NCI-H1436 (cell line): ENCODE measurements around the gene CYYR1.

ENCODE experiments used
- DNase-seq: peaks from one replicate; lab custom pipeline; 2025; lab: John Stamatoyannopoulos, UW

The CYYR1 gene

DNA sequence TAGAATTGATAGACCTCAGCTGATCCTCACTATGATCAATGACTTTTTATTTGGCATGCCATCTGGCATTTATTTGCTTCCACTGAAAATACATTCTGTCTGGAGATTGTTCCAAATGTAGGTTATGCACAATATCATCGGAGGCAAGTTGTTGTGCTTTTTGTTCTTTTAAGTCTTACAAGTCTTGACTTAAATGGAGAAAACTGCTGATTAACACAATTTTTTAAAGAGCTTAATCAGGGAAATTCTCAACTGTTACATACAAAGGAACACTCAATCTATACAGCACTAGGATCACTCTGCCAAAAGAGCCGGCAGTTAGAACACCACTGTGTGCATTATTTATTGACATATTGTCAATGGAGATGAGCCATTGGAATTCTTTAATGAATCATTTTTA, 19.2 kb downstream of the CYYR1 start:
- DNase-seq = no peak

- DNase-seq = no peak
Measured at GRCh38 chr21:26550326-26550725, 22.8 kb downstream of the CYYR1 start.

DNA sequence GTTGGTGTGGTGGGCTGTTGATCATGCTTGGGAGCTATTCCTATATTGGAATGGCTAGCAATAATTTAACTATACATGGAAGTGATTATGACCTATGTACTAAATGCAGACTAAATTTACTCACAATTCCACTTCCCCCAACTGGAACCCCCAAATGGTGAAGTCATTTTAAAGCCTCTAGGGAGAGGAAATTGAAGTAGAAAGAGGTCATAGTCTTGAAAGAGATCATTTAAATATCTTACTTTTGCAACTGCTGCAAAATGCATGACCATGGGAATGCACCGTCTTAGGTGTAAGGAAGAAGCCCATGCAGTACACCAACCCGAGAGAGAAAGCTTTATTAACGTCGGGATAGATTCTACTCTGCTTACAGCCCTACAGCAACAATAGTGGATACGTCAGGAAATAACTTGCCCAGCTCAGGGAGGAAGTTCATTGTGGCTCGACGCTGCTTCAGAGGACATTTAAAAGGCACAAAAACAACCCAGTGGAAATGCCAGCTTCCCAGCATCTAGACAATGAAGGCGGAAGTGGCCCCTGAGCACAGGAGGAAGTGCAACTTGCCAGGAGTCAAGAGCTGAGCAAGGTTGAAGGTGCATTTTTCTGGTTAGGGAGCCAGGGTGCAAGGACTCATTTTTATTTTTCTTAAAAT, 26.5 kb downstream of the CYYR1 start:
- DNase-seq = no peak

GRCh38 chr21:26544201-26544775, 28.8 kb downstream of the CYYR1 start:
- no peak for DNase-seq

GRCh38 chr21:26540651-26541050, 32.4 kb downstream of the CYYR1 start:
- DNase-seq = no peak

- no peak for DNase-seq
Measured at GRCh38 chr21:26539566-26539965, 33.5 kb downstream of the CYYR1 start.

- DNase-seq = no peak
Measured at GRCh38 chr21:26534517-26534916, 38.6 kb downstream of the CYYR1 start.

DNA sequence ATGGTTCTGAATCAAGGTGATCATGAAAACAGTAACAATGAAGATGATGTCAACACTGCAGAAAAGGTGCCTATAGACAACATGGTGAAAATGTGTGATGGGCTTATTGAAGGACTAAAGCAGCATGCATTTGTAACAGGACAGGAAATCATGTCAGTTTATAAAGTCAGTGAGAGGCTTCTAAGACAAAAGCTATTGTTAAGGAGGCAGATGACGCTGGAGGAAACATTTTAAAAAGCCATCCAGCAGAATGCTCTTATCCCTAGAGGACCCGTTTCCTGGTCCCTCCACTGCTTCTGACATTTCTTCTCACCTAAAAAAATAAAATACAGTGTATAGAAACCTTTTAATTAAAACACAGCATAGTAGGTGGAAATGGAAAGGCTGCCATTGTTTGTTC, 40.9 kb downstream of the CYYR1 start:
- DNase-seq = no peak

DNA sequence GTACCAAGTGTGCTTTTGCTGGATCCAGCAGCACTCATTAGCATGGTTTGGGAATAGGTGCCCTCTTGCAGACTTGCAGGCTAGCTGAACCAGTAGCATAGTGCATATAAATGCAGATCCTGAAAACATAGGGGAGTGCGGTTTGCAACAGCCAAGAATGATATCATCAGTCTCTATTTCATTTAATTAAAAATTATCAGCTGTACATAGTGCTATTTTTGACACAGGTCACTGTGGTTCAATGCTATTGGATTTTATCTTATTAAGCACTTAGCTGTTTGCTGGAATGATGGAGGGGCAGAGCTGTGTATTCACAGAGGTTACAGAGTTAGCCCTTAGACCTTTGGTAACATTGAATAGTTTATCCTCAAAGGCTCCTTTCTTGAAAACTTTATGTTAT, 43.6 kb downstream of the CYYR1 start:
- no peak for DNase-seq

DNA sequence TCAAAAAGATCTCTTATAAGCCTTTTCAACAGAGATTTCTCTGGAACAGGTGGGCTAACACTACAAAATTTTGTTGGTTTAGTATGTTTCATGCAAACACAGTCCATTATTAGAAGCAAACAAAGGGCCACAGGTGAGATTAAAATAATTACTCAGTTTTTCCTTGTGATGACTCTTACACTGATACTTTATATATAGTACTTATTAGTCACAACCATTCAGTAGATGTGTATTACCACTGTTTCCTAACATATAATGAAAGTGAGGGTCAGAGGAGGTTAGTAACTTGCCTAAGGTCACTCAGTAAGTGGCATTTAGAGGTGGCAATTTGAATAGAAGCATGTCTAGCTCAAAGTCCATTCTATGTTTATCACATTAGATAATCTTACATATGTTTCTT, 44.2 kb downstream of the CYYR1 start:
- no peak for DNase-seq

DNA sequence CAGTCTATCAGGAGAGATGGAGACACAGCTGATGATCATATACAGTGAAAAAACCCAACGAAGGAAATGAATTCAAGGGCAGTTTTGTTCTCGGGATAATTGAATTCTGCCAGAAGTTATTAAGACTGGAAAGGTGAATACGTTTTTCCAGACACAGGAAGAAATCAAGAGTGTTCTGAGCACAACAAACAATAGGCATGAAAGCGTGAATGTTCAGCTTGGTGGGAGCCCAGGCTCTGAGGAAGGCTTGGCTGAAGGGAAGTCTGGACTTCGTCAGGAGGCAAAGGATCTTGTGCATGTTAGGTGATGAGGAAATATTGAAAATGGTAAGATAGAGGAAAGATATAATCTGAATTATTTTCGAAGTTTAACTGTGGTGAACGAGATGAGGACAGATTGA, 50.4 kb downstream of the CYYR1 start:
- no peak for DNase-seq

- no peak for DNase-seq
Measured at GRCh38 chr21:26519142-26519541, 53.9 kb downstream of the CYYR1 start.

DNA sequence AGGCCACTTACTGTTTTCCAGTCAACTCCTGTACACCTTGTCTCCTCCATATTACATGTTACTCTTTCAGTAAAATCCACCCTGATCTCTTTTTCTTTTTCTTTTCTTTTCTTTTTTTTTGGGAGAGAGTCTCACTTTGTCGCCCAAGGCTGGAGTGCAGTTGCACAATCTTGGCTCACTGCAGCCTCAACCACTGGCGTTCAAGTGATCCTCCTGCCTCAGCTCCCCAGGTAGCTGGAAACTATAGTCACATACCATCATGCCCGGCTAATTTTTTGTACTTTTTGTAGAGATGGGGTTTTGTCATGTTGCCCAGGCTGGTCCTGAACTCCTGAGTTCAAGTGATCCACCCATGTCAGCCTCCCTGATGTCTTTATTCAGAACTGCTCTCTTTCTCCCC, 57.8 kb downstream of the CYYR1 start:
- DNase-seq = no peak

- no peak for DNase-seq
Measured at GRCh38 chr21:26513212-26513611, 59.9 kb downstream of the CYYR1 start.

- DNase-seq = no peak
Measured at GRCh38 chr21:26512664-26513063, 60.4 kb downstream of the CYYR1 start.

- DNase-seq = no peak
Measured at GRCh38 chr21:26508903-26509302, 64.2 kb downstream of the CYYR1 start.

GRCh38 chr21:26506956-26507355, 66.1 kb downstream of the CYYR1 start:
- DNase-seq = no peak

- DNase-seq = no peak
Measured at GRCh38 chr21:26505211-26505610, 67.9 kb downstream of the CYYR1 start.

DNA sequence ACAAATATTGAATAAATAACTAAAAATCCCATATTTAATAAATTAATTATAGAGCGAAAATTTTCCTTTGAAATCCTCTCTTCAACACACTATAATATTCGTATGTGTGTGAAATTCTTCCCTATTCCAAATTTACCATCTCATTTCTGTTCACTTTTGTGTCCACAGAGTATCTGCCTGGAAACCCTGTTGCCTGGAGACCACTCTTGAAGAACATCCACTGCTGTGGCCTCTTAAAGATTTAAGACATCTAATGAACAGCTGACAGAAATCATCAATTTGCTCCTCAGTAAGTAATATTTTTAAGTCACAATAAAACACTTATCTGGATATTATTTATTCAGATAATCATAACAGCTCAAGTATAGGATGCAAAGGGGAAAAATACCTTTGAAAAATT, 69.7 kb downstream of the CYYR1 start:
- no peak for DNase-seq

- no peak for DNase-seq
Measured at GRCh38 chr21:26501495-26502021, 71.5 kb downstream of the CYYR1 start.

DNA sequence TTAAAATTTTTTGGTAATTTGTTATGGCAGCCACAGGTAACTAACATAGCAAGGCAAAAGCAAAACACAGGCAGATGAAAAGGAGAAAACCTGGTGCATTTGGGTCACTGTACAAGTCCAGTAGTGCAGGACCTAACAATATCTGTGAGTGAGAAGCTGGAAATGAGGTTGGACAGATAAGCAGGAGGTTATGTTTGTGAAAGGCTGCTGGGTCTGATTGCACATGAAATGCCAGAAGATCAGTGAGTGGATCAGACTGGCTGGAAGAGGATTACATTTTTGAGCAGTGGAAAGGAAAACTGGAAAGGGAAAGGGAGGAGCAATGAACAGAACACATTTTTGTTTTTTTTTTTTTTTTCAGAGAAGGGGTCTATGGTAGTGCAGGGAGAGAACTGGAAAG, 73.6 kb downstream of the CYYR1 start:
- no peak for DNase-seq

GRCh38 chr21:26495283-26495849, 77.7 kb downstream of the CYYR1 start:
- no peak for DNase-seq

- no peak for DNase-seq
Measured at GRCh38 chr21:26491663-26492062, 81.4 kb downstream of the CYYR1 start.

GRCh38 chr21:26490771-26491170, 82.3 kb downstream of the CYYR1 start:
- DNase-seq = no peak
